ENCODE measurements around the gene ZMIZ1. TPM values are rescaled to one million over a fixed set of nuclear protein-coding genes. Genes with fewer than 3 reads are reported as not detected.
A peak's percentile ranks its signal among the peaks of the same experiment; 100 is the strongest.

The ZMIZ1 gene
- polyA plus RNA-seq, 2 of the 4 experiments (the other 2 are of a cell fraction), result 8.1 to 30.3 TPM

DNA sequence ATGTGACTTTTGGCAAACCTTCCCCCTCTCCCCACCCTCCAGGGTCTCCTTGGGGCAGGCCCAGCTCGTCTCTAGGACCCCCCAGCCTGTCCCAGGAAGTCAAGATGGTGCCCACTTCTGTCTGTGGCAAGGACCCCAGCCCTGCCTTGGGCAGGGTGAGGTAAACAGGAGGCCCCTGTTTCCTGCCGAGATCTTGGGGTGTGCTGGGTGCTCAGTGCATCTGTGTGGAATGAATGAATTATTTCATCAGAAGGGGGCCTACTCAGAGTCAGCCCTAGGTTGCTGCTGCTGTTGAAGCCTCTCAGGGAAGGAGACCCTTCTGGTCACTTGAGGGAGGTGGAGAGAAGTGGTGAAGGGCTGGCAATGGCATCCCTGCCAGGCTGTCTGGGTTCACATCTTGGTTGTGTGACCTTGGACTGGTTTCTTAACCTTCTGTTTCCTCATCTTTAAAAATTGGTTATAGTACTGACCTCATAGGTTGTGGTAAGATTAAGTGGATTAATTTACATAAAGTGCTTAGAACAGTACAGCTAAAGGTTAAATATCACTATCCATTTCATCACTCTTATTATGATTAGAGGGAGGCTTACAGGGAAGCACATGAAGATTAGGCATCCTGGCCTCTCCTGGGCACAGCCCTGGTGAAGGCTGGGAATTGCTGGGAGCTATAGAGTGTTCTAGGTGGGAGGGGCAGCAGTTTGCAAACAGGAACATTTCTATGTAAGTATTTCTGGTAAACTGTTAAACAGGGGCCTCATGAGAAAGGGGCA lies 67.7 kb downstream of the ZMIZ1 start:
- ChIA-PET POLR2A (no interaction called here), CTCF (interaction anchor here (0.8 to 2.2 kb wide), 8 partner anchors 11 to 1089 kb away, joined by 3 to 5 read pairs (median 3); no protein-coding TSS in a partner anchor)
- H3K9me3 ChIP-seq, result no peaks in the 10 kb centered on the region
- ATAC-seq (no peak), FAIRE-seq (no peak), DNase-seq (ENCODE audit: low read depth in 1 of 2, low spot score in 1 of 2) (no peak)
- peaks cover 61% of the 10 kb centered on the region for H3K4me1 ChIP-seq
- H3K4me3 ChIP-seq, result no peak overlapping the region
- H3K27ac ChIP-seq, result peak overlapping the region; percentile 0 to 70; a peak in 5 of 6 replicates
- 67% methylated on average over 2 of the region's 2 CpGs for WGBS (ENCODE audit: missing lambda C conversion rate)
- H3K4me2 ChIP-seq, result peak overlapping the region; percentile 8; the same call in 1 of the 3 replicates
- TF ChIP-seq, protein P1, sequence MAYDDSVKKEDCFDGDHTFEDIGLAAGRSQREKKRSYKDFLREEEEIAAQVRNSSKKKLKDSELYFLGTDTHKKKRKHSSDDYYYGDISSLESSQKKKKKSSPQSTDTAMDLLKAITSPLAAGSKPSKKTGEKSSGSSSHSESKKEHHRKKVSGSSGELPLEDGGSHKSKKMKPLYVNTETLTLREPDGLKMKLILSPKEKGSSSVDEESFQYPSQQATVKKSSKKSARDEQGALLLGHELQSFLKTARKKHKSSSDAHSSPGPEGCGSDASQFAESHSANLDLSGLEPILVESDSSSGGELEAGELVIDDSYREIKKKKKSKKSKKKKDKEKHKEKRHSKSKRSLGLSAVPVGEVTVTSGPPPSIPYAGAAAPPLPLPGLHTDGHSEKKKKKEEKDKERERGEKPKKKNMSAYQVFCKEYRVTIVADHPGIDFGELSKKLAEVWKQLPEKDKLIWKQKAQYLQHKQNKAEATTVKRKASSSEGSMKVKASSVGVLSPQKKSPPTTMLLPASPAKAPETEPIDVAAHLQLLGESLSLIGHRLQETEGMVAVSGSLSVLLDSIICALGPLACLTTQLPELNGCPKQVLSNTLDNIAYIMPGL (CRISPR knock-in tag; IDR thresholded peaks at IDR 0.05; ENCODE audit: borderline replicate concordance), result no peak
- TF ChIP-seq RNF2 (IDR thresholded peaks at IDR 0.05; ENCODE audit: borderline replicate concordance, low read depth), result no peak
- TF ChIP-seq JUNB (IDR thresholded peaks at IDR 0.05), result no peak
- no peak for TF ChIP-seq KDM1A (IDR thresholded peaks at IDR 0.05; ENCODE audit: low read depth)
- peak; percentile 13 for TF ChIP-seq ZFP36 (IDR thresholded peaks at IDR 0.05; ENCODE audit: borderline replicate concordance, partially characterized antibody)

DNA sequence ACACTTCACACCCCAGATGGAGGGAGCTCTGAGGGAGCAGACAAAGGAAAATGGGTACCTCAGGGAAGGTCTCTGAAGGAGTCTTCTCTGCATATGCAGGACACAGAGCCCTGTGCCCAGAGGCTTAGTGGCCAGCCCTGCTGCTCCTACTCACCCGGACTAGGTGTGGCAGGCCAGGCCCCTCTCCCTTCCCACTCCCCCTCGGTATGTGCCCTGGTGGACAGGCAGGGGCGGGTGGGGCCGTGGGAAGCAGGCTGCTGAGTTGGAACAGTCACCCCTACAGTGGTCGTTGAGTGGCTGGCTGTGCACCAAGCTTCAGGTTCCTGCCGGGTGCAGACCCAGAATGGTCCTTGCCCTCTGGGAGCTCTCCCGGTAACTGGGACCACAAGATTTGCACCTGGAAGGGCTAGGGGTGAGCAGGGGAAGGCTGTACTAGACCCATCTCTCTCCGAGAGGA lies 68.6 kb downstream of the ZMIZ1 start:
- CTCF ChIA-PET, result interaction anchor here (0.8 to 2.2 kb wide), 8 partner anchors 10 to 1090 kb away, joined by 3 to 5 read pairs (median 3); no protein-coding TSS in a partner anchor
- FAIRE-seq (no peak), DNase-seq (ENCODE audit: low read depth in 1 of 2, low spot score in 1 of 2) (no peak), ATAC-seq (peak in 1 of 2 experiments; percentile 24; a peak in 3 of 6 replicates)
- H3K9me3 ChIP-seq, result no peaks in the 10 kb centered on the region
- H3K27ac ChIP-seq, result peak overlapping the region; percentile 20 to 70; a peak in 3 of 6 replicates
- no peak overlapping the region for H3K4me3 ChIP-seq
- H3K4me2 ChIP-seq, result no peak overlapping the region
- POLR2A ChIA-PET, result no interaction called here
- peaks cover 55% of the 10 kb centered on the region for H3K4me1 ChIP-seq
- WGBS (ENCODE audit: missing lambda C conversion rate), result 54% methylated on average over 5 of the region's 8 CpGs
- no peak for TF ChIP-seq FOXS1 (CRISPR knock-in tag; IDR thresholded peaks at IDR 0.05)
- TF ChIP-seq, protein P2, sequence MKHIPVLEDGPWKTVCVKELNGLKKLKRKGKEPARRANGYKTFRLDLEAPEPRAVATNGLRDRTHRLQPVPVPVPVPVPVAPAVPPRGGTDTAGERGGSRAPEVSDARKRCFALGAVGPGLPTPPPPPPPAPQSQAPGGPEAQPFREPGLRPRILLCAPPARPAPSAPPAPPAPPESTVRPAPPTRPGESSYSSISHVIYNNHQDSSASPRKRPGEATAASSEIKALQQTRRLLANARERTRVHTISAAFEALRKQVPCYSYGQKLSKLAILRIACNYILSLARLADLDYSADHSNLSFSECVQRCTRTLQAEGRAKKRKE (CRISPR knock-in tag; IDR thresholded peaks at IDR 0.05; ENCODE audit: low read depth), result no peak
- no peak for TF ChIP-seq HEYL (CRISPR knock-in tag; IDR thresholded peaks at IDR 0.05)
- TF ChIP-seq SMC3 (IDR thresholded peaks at IDR 0.05), result no peak
- TF ChIP-seq FOSB (CRISPR knock-in tag; IDR thresholded peaks at IDR 0.05), result no peak
- TF ChIP-seq JUN (IDR thresholded peaks at IDR 0.05), result no peak
- no peak for TF ChIP-seq HOXB13 (CRISPR knock-in tag; IDR thresholded peaks at IDR 0.05; ENCODE audit: low read depth)
- TF ChIP-seq ZFP36 (IDR thresholded peaks at IDR 0.05; ENCODE audit: borderline replicate concordance, partially characterized antibody), result no peak
- TF ChIP-seq, protein P3, sequence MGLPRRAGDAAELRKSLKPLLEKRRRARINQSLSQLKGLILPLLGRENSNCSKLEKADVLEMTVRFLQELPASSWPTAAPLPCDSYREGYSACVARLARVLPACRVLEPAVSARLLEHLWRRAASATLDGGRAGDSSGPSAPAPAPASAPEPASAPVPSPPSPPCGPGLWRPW (IDR thresholded peaks at IDR 0.05), result no peak
- TF ChIP-seq GATA3 (IDR thresholded peaks at IDR 0.05; ENCODE audit: borderline replicate concordance), result no peak
- TF ChIP-seq, protein P1 (CRISPR knock-in tag; IDR thresholded peaks at IDR 0.05; ENCODE audit: borderline replicate concordance), result no peak
- no peak for TF ChIP-seq NPAS2 (CRISPR knock-in tag; IDR thresholded peaks at IDR 0.05; ENCODE audit: borderline replicate concordance)
- TF ChIP-seq, protein P4, sequence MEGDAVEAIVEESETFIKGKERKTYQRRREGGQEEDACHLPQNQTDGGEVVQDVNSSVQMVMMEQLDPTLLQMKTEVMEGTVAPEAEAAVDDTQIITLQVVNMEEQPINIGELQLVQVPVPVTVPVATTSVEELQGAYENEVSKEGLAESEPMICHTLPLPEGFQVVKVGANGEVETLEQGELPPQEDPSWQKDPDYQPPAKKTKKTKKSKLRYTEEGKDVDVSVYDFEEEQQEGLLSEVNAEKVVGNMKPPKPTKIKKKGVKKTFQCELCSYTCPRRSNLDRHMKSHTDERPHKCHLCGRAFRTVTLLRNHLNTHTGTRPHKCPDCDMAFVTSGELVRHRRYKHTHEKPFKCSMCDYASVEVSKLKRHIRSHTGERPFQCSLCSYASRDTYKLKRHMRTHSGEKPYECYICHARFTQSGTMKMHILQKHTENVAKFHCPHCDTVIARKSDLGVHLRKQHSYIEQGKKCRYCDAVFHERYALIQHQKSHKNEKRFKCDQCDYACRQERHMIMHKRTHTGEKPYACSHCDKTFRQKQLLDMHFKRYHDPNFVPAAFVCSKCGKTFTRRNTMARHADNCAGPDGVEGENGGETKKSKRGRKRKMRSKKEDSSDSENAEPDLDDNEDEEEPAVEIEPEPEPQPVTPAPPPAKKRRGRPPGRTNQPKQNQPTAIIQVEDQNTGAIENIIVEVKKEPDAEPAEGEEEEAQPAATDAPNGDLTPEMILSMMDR (IDR thresholded peaks at IDR 0.05), result no peak
- TF ChIP-seq SREBF2 (IDR thresholded peaks at IDR 0.05), result no peak
- no peak for TF ChIP-seq FOSL2 (IDR thresholded peaks at IDR 0.05)
- TF ChIP-seq FOSL2 (CRISPR knock-in tag; IDR thresholded peaks at IDR 0.05), result no peak
- no peak for TF ChIP-seq PHF8 (IDR thresholded peaks at IDR 0.05; ENCODE audit: borderline replicate concordance, low read depth)
- TF ChIP-seq, protein P5, sequence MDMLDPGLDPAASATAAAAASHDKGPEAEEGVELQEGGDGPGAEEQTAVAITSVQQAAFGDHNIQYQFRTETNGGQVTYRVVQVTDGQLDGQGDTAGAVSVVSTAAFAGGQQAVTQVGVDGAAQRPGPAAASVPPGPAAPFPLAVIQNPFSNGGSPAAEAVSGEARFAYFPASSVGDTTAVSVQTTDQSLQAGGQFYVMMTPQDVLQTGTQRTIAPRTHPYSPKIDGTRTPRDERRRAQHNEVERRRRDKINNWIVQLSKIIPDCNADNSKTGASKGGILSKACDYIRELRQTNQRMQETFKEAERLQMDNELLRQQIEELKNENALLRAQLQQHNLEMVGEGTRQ (IDR thresholded peaks at IDR 0.05), result no peak
- TF ChIP-seq, protein P6, sequence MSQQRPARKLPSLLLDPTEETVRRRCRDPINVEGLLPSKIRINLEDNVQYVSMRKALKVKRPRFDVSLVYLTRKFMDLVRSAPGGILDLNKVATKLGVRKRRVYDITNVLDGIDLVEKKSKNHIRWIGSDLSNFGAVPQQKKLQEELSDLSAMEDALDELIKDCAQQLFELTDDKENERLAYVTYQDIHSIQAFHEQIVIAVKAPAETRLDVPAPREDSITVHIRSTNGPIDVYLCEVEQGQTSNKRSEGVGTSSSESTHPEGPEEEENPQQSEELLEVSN (IDR thresholded peaks at IDR 0.05; ENCODE audit: borderline replicate concordance, low read depth), result no peak
- no peak for TF ChIP-seq NR3C1 (IDR thresholded peaks at IDR 0.05)
